Calu3 (cell line): ENCODE results near the gene ZDHHC19. TPM values are rescaled to one million over a fixed set of nuclear protein-coding genes. Genes with fewer than 3 reads are reported as not detected.
A peak's percentile ranks its signal among the peaks of the same experiment; 100 is the strongest.

ENCODE experiments used
- BruUV-seq: library from RNA; stranded (reverse); fragments of 400-500 nt; replicated peaks from 2 replicates; lab custom pipeline; 2021; lab: Mats Ljungman, UMichigan
- CTCF ChIA-PET: fragments of 300-600 bp; sonication (Branson Sonifier 250); formaldehyde crosslinking; loops from one replicate; lab custom pipeline; 2022; ENCODE audit warnings: antibody characterized with exemption; lab: Charles Lee
- DNase-seq: peaks from one replicate; pipeline ENCODE4 v3.0.0; 2022
- H3K27ac Mint-ChIP-seq: one replicate; pipeline ENCODE4 v1.8.0; 2022; ENCODE audit warnings: mixed read lengths; ENCODE audit not compliant: unreplicated experiment
- H3K27me3 Mint-ChIP-seq: one replicate; pipeline ENCODE4 v1.8.0; 2022; ENCODE audit warnings: mixed read lengths; ENCODE audit not compliant: unreplicated experiment
- H3K36me3 Mint-ChIP-seq: one replicate; pipeline ENCODE4 v1.8.0; 2022; ENCODE audit warnings: mild to moderate bottlenecking, moderate library complexity, mixed read lengths; ENCODE audit not compliant: insufficient read depth, unreplicated experiment
- H3K4me1 Mint-ChIP-seq: one replicate; pipeline ENCODE4 v1.8.0; 2022; ENCODE audit warnings: mild to moderate bottlenecking, low read depth, mixed read lengths; ENCODE audit not compliant: unreplicated experiment
- H3K4me3 Mint-ChIP-seq: one replicate; pipeline ENCODE4 v1.8.0; 2022; ENCODE audit warnings: mild to moderate bottlenecking, low read depth, moderate library complexity, mixed read lengths; ENCODE audit not compliant: unreplicated experiment
- H3K9me3 Mint-ChIP-seq: one replicate; pipeline ENCODE4 v1.8.0; 2022; ENCODE audit warnings: low read depth, mixed read lengths; ENCODE audit not compliant: unreplicated experiment
- CTCF ChIP-seq: fragments of 200-600 bp; IDR thresholded peaks from one replicate; pipeline ENCODE4 v1.8.0; 2022; ENCODE audit warnings: antibody characterized with exemption; ENCODE audit not compliant: unreplicated experiment
- intact Hi-C: fragments of 100-400 bp; cut with micrococcal nuclease; formaldehyde crosslinking; loops from one replicate; pipeline ENCODE4 v1.10.0; 2022; ENCODE audit not compliant: unreplicated experiment
- total RNA-seq: library from RNA; stranded (reverse); gene quantifications from 2 replicates; pipeline ENCODE4 v1.2.3, GENCODE V29; 2022

The ZDHHC19 gene
- total RNA-seq, 1 experiment from 2014 or later, result not detected

GRCh38 chr3:196222876-196223595 lies 11.8 kb upstream of the ZDHHC19 start:
- H3K27ac Mint-ChIP-seq, result peak overlapping the region; percentile 9
- no TSS peak for BruUV-seq
- H3K36me3 Mint-ChIP-seq, result peaks cover 4% of the 10 kb centered on the region
- H3K4me3 Mint-ChIP-seq, result no peak overlapping the region
- no peak for TF ChIP-seq CTCF
- H3K9me3 Mint-ChIP-seq, result no peaks in the 10 kb centered on the region
- no peaks in the 10 kb centered on the region for H3K4me1 Mint-ChIP-seq
- CTCF ChIA-PET, result no interaction called here
- peaks cover 14% of the 10 kb centered on the region for H3K27me3 Mint-ChIP-seq
- DNase-seq, result no peak
- intact Hi-C loops, result no loop called here

- Mint-ChIP-seq H3K27me3 (peaks cover 35% of the 10 kb centered on the region), H3K4me1 (no peaks in the 10 kb centered on the region)
- CTCF ChIA-PET, result interaction anchor here (0.6 kb wide), 1 partner anchor 126 kb away, joined by 3 read pairs; no protein-coding TSS in a partner anchor
Observed at GRCh38 chr3:196220991-196221390, 9.8 kb upstream of the ZDHHC19 start.

GRCh38 chr3:196220587-196220986 lies 9.4 kb upstream of the ZDHHC19 start:
- intact Hi-C loops, result no loop called here
- Mint-ChIP-seq H3K9me3 (no peaks in the 10 kb centered on the region), H3K27ac (no peak overlapping the region), H3K4me3 (no peak overlapping the region), H3K4me1 (no peaks in the 10 kb centered on the region), H3K36me3 (no peaks in the 10 kb centered on the region), H3K27me3 (peaks cover 39% of the 10 kb centered on the region)
- TF ChIP-seq CTCF, result no peak
- no peak for DNase-seq
- CTCF ChIA-PET, result interaction anchor here (0.6 kb wide), 1 partner anchor 126 kb away, joined by 3 read pairs; no protein-coding TSS in a partner anchor
- no TSS peak for BruUV-seq

More at GRCh38 chr3:196220991-196221390, 9.8 kb upstream of the ZDHHC19 start:
- intact Hi-C loops, result no loop called here
- Mint-ChIP-seq H3K4me3 (no peak overlapping the region), H3K36me3 (no peaks in the 10 kb centered on the region), H3K27ac (no peak overlapping the region), H3K9me3 (no peaks in the 10 kb centered on the region)
- DNase-seq, result no peak
- no TSS peak for BruUV-seq
- TF ChIP-seq CTCF, result no peak

GRCh38 chr3:196219970-196220311 lies 8.7 kb upstream of the ZDHHC19 start:
- TF ChIP-seq CTCF, result no peak
- H3K4me1 Mint-ChIP-seq, result no peaks in the 10 kb centered on the region
- no TSS peak for BruUV-seq
- H3K27me3 Mint-ChIP-seq, result peaks cover 45% of the 10 kb centered on the region
- no peak overlapping the region for H3K27ac Mint-ChIP-seq
- intact Hi-C loops, result no loop called here
- no peak overlapping the region for H3K4me3 Mint-ChIP-seq
- CTCF ChIA-PET, result no interaction called here
- H3K9me3 Mint-ChIP-seq, result no peaks in the 10 kb centered on the region
- no peak for DNase-seq
- H3K36me3 Mint-ChIP-seq, result no peaks in the 10 kb centered on the region
